ENCODE results near the gene USP49.

GRCh38 chr6:41770381-41771057, 124.7 kb downstream of the USP49 start:
- TF ChIP-seq CHD2 (IDR thresholded peaks at IDR 0.05; ENCODE audit: low read length, partially characterized antibody) = no peak
- TF ChIP-seq EZH2phosphoT487 (IDR thresholded peaks at IDR 0.05; ENCODE audit: borderline replicate concordance, low read depth) = no peak
- no peak for TF ChIP-seq EP300 (IDR thresholded peaks at IDR 0.05; ENCODE audit: borderline replicate concordance in 1 of 2, low read depth in 1 of 2, low read length in 1 of 2)
- no peak for TF ChIP-seq GABPA (IDR thresholded peaks at IDR 0.05; ENCODE audit: low read depth)
- TF ChIP-seq FOXM1 (IDR thresholded peaks at IDR 0.05; ENCODE audit: low read depth) = no peak
- no peak for TF ChIP-seq RFX5 (IDR thresholded peaks at IDR 0.05; ENCODE audit: low read length)
